HG02642 (cell line): ENCODE measurements around the gene ZNF391.
"Not testable (repeated sequence)": the region's sequence is repeated elsewhere in the genome, so short reads cannot be mapped to it uniquely, and the experiment has no call there.

ENCODE experiments used
- ATAC-seq: cut with Tn5 transposase; IDR thresholded peaks from one replicate; pipeline ENCODE4 v1.9.1; 2021; ENCODE audit warnings: mild to moderate bottlenecking; ENCODE audit not compliant: unreplicated experiment, poor library complexity

The ZNF391 gene

GRCh38 chr6:27388293-27389197, at the start of gene ZNF391:
TSS of gene ZNF391 (plus strand) at chr6:27388759. CDS start at chr6:27400371, 11,612 bp downstream.
- ATAC-seq, result peak; percentile 87

GRCh38 chr6:27352850-27353249, 35.7 kb upstream of the ZNF391 start:
- no peak for ATAC-seq

- no peak for ATAC-seq
These were observed 29.8 kb upstream of the ZNF391 start for GRCh38 chr6:27358786-27359185.

GRCh38 chr6:27359231-27359630, 29.3 kb upstream of the ZNF391 start:
- ATAC-seq, result no peak

- no peak for ATAC-seq
These were observed 20.4 kb upstream of the ZNF391 start for GRCh38 chr6:27368202-27368601.

- ATAC-seq, result no peak
These were observed 18.2 kb upstream of the ZNF391 start for GRCh38 chr6:27370391-27370790.

GRCh38 chr6:27374824-27375612, 13.5 kb upstream of the ZNF391 start:
- ATAC-seq, result peak; percentile 74

- ATAC-seq, result no peak
These were observed 12.9 kb upstream of the ZNF391 start for GRCh38 chr6:27375613-27376079.

- ATAC-seq, result not testable (repeated sequence)
These were observed 10.2 kb upstream of the ZNF391 start for GRCh38 chr6:27378406-27378805.

GRCh38 chr6:27381001-27381400, 7.6 kb upstream of the ZNF391 start:
- not testable (repeated sequence) for ATAC-seq

GRCh38 chr6:27383011-27383410, 5.5 kb upstream of the ZNF391 start:
- no peak for ATAC-seq

GRCh38 chr6:27383481-27383880, 5.1 kb upstream of the ZNF391 start:
- no peak for ATAC-seq

- no peak for ATAC-seq
These were observed 4.1 kb downstream of the ZNF391 start for GRCh38 chr6:27392623-27393022.

GRCh38 chr6:27394073-27394472, 5.5 kb downstream of the ZNF391 start:
- no peak for ATAC-seq

GRCh38 chr6:27400877-27401642, 12.5 kb downstream of the ZNF391 start:
- no peak for ATAC-seq

- ATAC-seq, result no peak
These were observed 17.5 kb downstream of the ZNF391 start for GRCh38 chr6:27406085-27406484.

- ATAC-seq, result no peak
These were observed 18.7 kb downstream of the ZNF391 start for GRCh38 chr6:27407153-27407814.

GRCh38 chr6:27414300-27414699, 25.7 kb downstream of the ZNF391 start:
- no peak for ATAC-seq

- ATAC-seq, result no peak
These were observed 26.4 kb downstream of the ZNF391 start for GRCh38 chr6:27414996-27415395.

- no peak for ATAC-seq
These were observed 27.3 kb downstream of the ZNF391 start for GRCh38 chr6:27415898-27416297.
